ENCODE results near the gene CNN2. TPM values are rescaled to one million over a fixed set of nuclear protein-coding genes. Genes with fewer than 3 reads are reported as not detected.

The CNN2 gene
- total and polyA plus RNA-seq, 2 of the 8 experiments (the other 6 are each of a cell fraction or from before 2014, with no cell fraction given), result 189 to 551 TPM

DNA sequence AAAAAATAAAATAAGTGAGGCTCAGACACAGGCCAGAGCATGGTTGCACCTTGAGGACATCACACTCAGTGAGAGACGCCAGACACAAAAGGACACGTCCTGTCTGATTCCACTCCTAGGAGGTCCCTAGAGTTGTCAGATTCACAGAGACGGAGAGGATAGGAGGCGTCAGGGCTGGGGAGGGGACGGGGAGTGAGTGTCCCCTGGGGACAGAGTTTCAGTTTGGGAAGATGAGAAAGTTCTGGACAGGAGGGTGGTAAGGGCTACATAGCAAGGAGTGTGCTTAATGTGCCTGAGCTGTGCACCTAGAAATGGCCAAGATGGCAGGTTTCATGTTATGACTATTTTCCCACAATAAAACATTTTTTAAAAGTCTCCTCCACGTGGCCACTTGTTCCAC is 28.3 kb upstream of the CNN2 start:
- DNase-seq (ENCODE audit: low read depth in 1 of 2, low spot score in 2 of 2) (no peak), FAIRE-seq (no peak)
- peaks cover 6 to 33% (median 19%) of the 10 kb centered on the region in 4 experiments for H3K27me3 ChIP-seq (replicated peaks in 1 of 4; ENCODE audit: control insufficient read depth in 3 of 4, extremely low read depth in 1 of 4, insufficient read depth in 3 of 4, low read length in 3 of 4)
- H3K18ac ChIP-seq (ENCODE audit: extremely low read depth, low read length), result no peak overlapping the region
- H3K79me2 ChIP-seq (ENCODE audit: control insufficient read depth in 1 of 2, insufficient read depth in 2 of 2, low read length in 2 of 2), result no peaks in the 10 kb centered on the region
- CTCF ChIA-PET (ENCODE audit: partially characterized antibody), result interaction anchor here (0.8 to 2.3 kb wide), 5 partner anchors 16 to 193 kb away, joined by 3 to 13 read pairs (median 4); no protein-coding TSS in a partner anchor
- no peaks in the 10 kb centered on the region for H3K79me1 ChIP-seq (ENCODE audit: low read depth, low read length)
- no peak overlapping the region for H2AK5ac ChIP-seq (ENCODE audit: low read depth, low read length)
- H3K14ac ChIP-seq (ENCODE audit: insufficient read length), result no peak overlapping the region
- TF ChIP-seq CBX8 (IDR thresholded peaks at IDR 0.05; ENCODE audit: borderline replicate concordance, low read depth, low read length), result no peak
- no peak for TF ChIP-seq MAFK (IDR thresholded peaks at IDR 0.05; ENCODE audit: low read depth, low read length)
- no peak for TF ChIP-seq SAP30 (IDR thresholded peaks at IDR 0.05; ENCODE audit: insufficient read depth, insufficient replicate concordance, low read length)
- TF ChIP-seq RNF2 (IDR thresholded peaks at IDR 0.05; ENCODE audit: borderline replicate concordance, low read depth, low read length, missing control alignments, poor library complexity, severe bottlenecking), result no peak
- no peak for TF ChIP-seq HDAC6 (IDR thresholded peaks at IDR 0.05; ENCODE audit: low read depth, low read length)
- TF ChIP-seq TAF7 (optimal IDR thresholded peaks at IDR 0.05; ENCODE audit: borderline replicate concordance, low read depth, low read length), result no peak
- TF ChIP-seq, protein P1, sequence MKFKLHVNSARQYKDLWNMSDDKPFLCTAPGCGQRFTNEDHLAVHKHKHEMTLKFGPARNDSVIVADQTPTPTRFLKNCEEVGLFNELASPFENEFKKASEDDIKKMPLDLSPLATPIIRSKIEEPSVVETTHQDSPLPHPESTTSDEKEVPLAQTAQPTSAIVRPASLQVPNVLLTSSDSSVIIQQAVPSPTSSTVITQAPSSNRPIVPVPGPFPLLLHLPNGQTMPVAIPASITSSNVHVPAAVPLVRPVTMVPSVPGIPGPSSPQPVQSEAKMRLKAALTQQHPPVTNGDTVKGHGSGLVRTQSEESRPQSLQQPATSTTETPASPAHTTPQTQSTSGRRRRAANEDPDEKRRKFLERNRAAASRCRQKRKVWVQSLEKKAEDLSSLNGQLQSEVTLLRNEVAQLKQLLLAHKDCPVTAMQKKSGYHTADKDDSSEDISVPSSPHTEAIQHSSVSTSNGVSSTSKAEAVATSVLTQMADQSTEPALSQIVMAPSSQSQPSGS (IDR thresholded peaks at IDR 0.05; ENCODE audit: low read length), result no peak
- TF ChIP-seq CHD2 (IDR thresholded peaks at IDR 0.05; ENCODE audit: low read length), result no peak
- TF ChIP-seq PHF8 (conservative IDR thresholded peaks at IDR 0.05; ENCODE audit: low read depth, low read length), result no peak
- no peak for TF ChIP-seq POLR2AphosphoS5 (IDR thresholded peaks at IDR 0.05; ENCODE audit: low read depth, low read length)
- no peak for TF ChIP-seq CREB1 (IDR thresholded peaks at IDR 0.05)
- H3K4me3 ChIP-seq (ENCODE audit: extremely low read depth in 1 of 4, insufficient read depth in 2 of 4, low read depth in 3 of 4, low read length in 4 of 4), result no peak overlapping the region
- 71% methylated on average over 6 of the region's 6 CpGs; no CpG with 5 or more reads in 1 of the 2 experiments for WGBS, 2 experiments (ENCODE audit: extremely low coverage in 1 of 2, insufficient coverage in 1 of 2, insufficient read length in 1 of 2, insufficient replicate concordance in 2 of 2, low coverage in 1 of 2, low lambda C conversion rate in 2 of 2, missing lambda C conversion rate in 1 of 2)
- no peak overlapping the region for H2BK12ac ChIP-seq (ENCODE audit: low read depth, low read length)
- no peak overlapping the region for H2BK20ac ChIP-seq (ENCODE audit: low read length)
- no peak overlapping the region for H4K5ac ChIP-seq (ENCODE audit: insufficient read length, low read depth, low read length)
- H3K27ac ChIP-seq (ENCODE audit: low read depth, low read length), result no peak overlapping the region
- H2BK120ac ChIP-seq (replicated peaks; ENCODE audit: low read depth, low read length), result no peak overlapping the region
- H4K20me1 ChIP-seq (replicated peaks in 1 of 2; ENCODE audit: control insufficient read depth in 1 of 2, insufficient read depth in 2 of 2, low read length in 2 of 2), result peaks cover 5 to 7% of the 10 kb centered on the region in 2 experiments
- no peak overlapping the region for H3K4ac ChIP-seq (replicated peaks; ENCODE audit: insufficient read length, low read depth, low read length)
- H3K4me1 ChIP-seq (replicated peaks in 1 of 4; ENCODE audit: control insufficient read depth in 3 of 4, insufficient read depth in 4 of 4, low read length in 3 of 4), result peaks cover 0 to 10% (median 6%) of the 10 kb centered on the region in 4 experiments; a peak in 3 of 7 replicates
- H3K36me3 ChIP-seq (ENCODE audit: control insufficient read depth in 2 of 4, insufficient read depth in 4 of 4, low read length in 3 of 4), result peaks cover 0 to 8% (median 1%) of the 10 kb centered on the region in 4 experiments; a peak in 2 of 8 replicates
- H4K8ac ChIP-seq (ENCODE audit: extremely low read depth, insufficient read depth, low read length), result no peak overlapping the region
- no peaks in the 10 kb centered on the region for H3K9me3 ChIP-seq (ENCODE audit: insufficient read depth in 2 of 2, low read depth in 1 of 2, low read length in 1 of 2)
- peaks cover 4% of the 10 kb centered on the region; the same call in 1 of the 2 replicates for H3K23me2 ChIP-seq (ENCODE audit: low read depth, low read length)
- POLR2A ChIA-PET (ENCODE audit: partially characterized antibody), result interaction anchor here (0.9 to 7.3 kb wide), 4 partner anchors 9 to 276 kb away, joined by 3 to 81 read pairs (median 20); partner anchors contain the start of gene WDR18
- no peak overlapping the region for H3K9ac ChIP-seq (replicated peaks in 1 of 4; ENCODE audit: extremely low read depth in 1 of 4, low read depth in 3 of 4, low read length in 3 of 4)
- H3K56ac ChIP-seq (replicated peaks; ENCODE audit: insufficient read length, low read depth, low read length), result no peak overlapping the region
- H2BK15ac ChIP-seq (ENCODE audit: low read length), result no peak overlapping the region
- no peak overlapping the region for H4K91ac ChIP-seq (replicated peaks; ENCODE audit: insufficient read length, low read length)
- no peak overlapping the region for H3K23ac ChIP-seq (ENCODE audit: insufficient read length)
- H2AFZ ChIP-seq (ENCODE audit: low read length), result no peak overlapping the region
- no peak overlapping the region for H2BK5ac ChIP-seq (ENCODE audit: low read depth, low read length)
- no peak overlapping the region for H3K4me2 ChIP-seq (ENCODE audit: insufficient read depth in 1 of 2, low read depth in 2 of 2, low read length in 2 of 2)

Measured in H1 (cell line).